Keratinocyte (primary cell): ENCODE data around the gene ABHD6.

Source experiments
- CTCF ChIP-seq, 3 experiments: IDR thresholded peaks in 1 of 3; conservative IDR thresholded peaks in 1 of 3; optimal IDR thresholded peaks in 1 of 3; 2 replicates in 2 of 3; 3 replicates in 1 of 3; pipeline versions ENCODE3 to v1.5.1; 2011; ENCODE audit warnings: low read length in 3 of 3, mild to moderate bottlenecking in 3 of 3, moderate library complexity in 2 of 3, control low read depth in 1 of 3, inconsistent platforms in 1 of 3; ENCODE audit not compliant: insufficient read depth in 2 of 3; ENCODE audit errors: extremely low read depth in 1 of 3
- EZH2 ChIP-seq: IDR thresholded peaks from one replicate; pipeline ENCODE4 v1.6.1; 2012; ENCODE audit warnings: inconsistent platforms, mild to moderate bottlenecking, low read length, moderate library complexity

GRCh38 chr3:58299075-58299474, 61.5 kb downstream of the ABHD6 start:
- TF ChIP-seq CTCF (optimal IDR thresholded peaks at IDR 0.05 in 1 of 3, IDR thresholded peaks at IDR 0.05 in 1 of 3, conservative IDR thresholded peaks at IDR 0.05 in 1 of 3; ENCODE audit: extremely low read depth in 1 of 3, insufficient read depth in 2 of 3, low read length in 3 of 3) (no peak), EZH2 (no peak)
